ENCODE measurements around the gene CXCL3.

GRCh38 chr4:73990988-73991741 is 47.3 kb downstream of the CXCL3 start:
- TF ChIP-seq, protein P1, sequence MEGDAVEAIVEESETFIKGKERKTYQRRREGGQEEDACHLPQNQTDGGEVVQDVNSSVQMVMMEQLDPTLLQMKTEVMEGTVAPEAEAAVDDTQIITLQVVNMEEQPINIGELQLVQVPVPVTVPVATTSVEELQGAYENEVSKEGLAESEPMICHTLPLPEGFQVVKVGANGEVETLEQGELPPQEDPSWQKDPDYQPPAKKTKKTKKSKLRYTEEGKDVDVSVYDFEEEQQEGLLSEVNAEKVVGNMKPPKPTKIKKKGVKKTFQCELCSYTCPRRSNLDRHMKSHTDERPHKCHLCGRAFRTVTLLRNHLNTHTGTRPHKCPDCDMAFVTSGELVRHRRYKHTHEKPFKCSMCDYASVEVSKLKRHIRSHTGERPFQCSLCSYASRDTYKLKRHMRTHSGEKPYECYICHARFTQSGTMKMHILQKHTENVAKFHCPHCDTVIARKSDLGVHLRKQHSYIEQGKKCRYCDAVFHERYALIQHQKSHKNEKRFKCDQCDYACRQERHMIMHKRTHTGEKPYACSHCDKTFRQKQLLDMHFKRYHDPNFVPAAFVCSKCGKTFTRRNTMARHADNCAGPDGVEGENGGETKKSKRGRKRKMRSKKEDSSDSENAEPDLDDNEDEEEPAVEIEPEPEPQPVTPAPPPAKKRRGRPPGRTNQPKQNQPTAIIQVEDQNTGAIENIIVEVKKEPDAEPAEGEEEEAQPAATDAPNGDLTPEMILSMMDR (IDR thresholded peaks at IDR 0.05) = no peak
- TF ChIP-seq POLR2A (IDR thresholded peaks at IDR 0.05) = no peak
- no peak for TF ChIP-seq EP300 (IDR thresholded peaks at IDR 0.05)
